Activated gamma-delta T cell treated with Interleukin-2 at 50 U/mL for 16 hours (primary cell): ENCODE data around the gene PEAK3.
"Not testable (repeated sequence)": the region's sequence is repeated elsewhere in the genome, so short reads cannot be mapped to it uniquely, and the experiment has no call there.

Experiments used
- DNase-seq: peaks from one replicate; pipeline ENCODE4 v3.0.0-alpha.2; 2020

The PEAK3 gene

DNA sequence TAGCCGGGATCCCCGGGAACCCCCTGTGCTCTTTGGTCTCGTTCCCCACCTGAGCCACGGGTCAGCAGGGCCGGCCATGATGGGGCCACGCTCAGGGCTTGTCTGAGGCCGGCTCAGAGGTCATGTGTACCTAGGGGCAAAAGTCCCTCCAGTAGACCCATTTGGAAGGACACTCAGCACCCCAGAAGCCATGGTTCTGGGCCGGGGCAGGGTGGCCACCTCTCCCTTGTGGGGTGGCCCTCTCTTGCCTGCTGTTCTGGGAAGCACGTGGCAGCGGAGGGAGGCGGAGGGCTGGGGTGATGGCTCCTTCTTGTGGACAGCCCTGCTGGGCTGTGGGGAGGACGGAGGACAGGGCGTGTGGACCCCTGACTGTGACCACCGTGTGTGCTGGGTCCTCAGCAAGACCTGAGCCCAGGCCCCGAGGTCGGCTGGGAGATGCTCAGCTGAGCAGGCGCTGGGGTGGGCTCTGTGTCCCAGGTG, 6.4 kb upstream of the PEAK3 start:
- no peak for DNase-seq

DNA sequence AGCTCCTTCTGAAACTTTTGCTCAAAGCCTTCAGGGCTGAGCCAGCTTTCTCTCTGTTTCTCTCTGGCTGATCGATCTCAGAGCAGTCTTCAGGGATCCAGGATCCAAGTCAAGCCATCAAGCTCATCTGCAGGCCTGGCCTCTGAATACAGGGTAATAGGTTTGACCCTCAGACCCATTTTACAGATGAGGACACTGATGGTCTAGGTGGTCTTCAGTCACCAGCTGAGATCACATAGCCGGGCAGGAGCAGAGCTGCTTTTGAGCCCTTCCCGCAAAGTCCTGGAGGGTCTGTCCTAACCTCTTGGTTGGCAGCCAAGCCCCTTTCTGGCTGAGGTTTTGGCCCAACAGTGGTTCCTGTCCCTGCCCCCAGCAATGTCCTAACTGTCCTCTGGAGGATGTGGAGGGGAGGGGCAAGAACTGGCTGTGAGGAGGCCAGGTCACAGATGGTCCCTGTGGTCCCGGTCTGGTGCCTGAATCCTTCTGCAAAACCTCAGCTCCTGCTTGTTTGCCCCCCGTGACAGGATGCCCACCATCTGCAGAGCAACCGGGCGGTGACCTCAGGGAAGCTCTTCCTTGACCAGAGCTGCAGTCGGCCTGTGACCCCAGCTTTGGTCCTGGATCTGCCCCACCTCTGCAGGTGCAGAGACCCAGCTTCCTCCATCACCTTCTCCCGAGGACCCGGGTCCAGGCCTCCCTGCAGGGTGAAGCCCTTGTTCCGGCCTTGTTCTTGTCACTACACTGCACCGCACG, 5.8 kb upstream of the PEAK3 start:
- DNase-seq: no peak

DNA sequence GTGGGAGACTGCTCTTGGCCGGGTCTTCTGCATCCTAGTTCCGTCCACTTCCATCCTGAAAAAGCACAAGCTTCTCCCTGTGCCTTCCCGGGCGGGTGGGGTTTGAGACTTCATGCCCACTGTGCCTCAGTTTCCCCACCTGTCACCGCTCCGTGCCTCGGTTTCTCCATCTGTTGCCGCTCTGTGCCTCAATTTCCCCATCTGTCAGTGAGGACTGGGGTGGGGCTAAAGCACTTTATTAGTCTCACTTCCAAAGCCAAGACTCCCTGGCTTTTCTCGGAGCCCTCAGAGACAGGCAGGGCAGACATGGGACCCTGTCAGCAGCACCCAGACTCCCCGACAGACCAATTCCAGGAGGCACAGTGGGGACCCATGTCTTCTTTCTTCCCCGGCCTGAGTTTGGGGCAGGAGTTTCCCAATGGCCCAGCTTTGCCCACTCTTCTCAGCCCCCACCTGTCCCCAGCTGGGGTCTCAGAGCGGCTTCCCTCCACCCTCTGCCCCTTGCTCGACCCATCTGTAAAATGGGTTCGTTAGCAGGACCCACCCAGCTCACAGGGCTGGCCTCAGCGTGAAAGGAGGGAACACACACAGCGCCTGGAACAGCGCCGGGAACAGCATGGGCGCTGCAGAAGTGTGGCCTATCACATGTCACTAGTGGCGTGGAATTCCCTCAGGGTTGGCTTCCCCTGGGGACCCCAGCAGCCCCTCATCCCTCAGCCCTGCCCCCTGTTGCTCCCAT, 4.6 kb upstream of the PEAK3 start:
- no peak for DNase-seq

DNA sequence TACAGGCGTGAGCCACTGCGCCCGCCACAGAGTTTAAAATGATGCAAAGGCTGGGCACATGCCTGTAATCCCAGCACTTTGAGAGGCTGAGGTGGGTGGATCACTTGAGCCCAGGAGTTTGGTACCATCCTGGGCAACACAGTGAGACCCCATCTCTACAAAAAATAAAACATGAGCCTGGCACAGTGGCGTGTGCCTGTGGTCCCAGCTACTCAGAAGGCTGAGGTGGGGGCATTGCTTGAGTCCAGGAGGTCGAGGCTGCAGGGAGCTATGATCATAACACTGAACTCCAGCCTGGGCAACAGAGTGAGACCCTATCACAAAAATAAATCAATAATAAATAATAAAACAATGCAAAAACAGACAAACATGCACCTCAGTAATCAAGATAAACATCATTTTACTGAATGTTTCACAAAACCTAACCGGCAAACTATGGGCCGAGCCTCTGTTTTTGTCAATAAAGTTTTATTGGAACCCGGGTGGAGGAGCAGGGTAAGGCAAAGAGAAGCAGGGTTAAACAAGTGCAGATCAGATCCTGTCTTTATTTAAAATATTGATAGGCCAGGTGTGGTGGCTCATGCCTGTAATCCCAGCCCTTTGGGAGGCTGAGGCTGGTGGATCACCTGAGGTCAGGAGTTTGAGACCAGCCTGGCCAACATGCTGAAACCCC, 2.0 kb upstream of the PEAK3 start:
- DNase-seq: no peak

DNA sequence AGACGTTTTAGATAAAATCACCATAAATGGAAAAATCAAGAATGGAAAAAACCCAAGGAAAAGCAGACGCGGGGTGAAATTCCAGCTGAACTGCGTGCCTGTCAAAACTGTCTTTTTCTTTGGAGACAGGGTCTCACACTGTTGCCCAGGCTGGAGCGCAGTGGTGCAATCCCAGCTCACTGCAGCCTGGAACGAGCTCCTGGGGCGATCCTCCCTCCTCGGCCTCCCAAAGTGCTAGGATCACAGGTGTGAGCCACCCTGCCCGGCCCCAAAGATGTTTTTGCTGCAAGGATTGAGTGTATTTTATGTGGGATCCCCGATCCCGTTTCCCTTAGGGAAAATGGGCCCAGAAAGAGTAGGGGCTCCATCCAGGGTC, 875 bp upstream of the PEAK3 start:
- DNase-seq: no peak

DNA sequence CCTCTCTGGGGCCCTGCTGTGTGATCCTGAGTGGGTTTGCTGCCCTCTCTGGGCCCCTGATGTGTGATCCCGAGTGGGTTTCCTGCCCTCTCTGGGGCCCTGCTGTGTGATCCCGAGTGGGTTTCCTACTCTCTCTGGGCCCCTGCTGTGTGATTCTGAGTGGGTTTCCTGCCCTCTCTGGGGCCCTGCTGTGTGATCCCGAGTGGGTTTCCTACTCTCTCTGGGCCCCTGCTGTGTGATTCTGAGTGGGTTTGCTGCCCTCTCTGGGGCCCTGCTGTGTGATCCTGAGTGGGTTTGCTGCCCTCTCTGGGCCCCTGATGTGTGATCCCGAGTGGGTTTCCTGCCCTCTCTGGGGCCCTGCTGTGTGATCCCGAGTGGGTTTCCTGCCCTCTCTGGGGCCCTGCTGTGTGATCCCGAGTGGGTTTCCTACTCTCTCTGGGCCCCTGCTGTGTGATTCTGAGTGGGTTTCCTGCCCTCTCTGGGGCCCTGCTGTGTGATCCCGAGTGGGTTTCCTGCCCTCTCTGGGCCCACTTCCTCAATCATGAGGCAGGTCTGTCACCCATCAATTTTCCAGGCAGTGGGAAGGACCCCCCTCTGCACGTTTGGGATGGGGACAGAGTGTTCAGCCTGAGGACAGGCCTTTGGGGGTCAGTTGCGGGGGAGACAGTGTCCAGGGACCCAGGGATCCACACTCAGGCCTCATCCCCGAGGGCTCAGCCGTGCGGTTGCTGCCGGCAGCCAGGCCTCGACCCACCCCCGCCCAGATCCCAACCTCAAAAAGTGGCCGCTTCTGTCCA, 512 bp downstream of the PEAK3 start:
- not testable (repeated sequence) for DNase-seq

DNA sequence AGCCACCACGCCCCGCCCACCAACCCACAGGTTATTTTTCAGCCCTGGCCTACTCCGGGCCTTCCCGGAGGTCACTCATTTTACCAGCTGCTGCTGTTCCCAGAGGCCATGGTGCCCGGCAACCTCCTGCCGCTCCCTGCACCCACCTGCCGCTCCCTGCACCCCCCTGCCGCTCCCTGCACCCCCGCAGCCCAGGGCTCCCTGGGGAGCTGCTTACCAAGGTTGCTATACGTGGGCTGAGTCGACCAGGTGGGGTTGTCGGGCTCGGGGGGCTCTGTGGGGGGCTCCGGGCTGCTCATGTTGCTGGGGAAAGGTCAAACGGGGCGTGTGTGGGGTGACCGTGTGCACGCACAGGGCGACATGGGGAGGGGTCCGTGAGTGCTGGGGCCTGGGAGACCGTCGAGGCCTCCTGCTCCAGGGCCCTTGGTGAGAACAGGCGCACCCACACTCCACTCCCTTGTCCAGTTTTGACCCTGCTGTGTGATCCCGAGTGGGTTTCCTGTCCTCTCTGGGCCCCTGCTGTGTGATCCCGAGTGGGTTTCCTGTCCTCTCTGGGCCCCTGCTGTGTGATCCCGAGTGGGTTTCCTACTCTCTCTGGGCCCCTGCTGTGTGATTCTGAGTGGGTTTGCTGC, 1.2 kb downstream of the PEAK3 start:
- no peak for DNase-seq

DNA sequence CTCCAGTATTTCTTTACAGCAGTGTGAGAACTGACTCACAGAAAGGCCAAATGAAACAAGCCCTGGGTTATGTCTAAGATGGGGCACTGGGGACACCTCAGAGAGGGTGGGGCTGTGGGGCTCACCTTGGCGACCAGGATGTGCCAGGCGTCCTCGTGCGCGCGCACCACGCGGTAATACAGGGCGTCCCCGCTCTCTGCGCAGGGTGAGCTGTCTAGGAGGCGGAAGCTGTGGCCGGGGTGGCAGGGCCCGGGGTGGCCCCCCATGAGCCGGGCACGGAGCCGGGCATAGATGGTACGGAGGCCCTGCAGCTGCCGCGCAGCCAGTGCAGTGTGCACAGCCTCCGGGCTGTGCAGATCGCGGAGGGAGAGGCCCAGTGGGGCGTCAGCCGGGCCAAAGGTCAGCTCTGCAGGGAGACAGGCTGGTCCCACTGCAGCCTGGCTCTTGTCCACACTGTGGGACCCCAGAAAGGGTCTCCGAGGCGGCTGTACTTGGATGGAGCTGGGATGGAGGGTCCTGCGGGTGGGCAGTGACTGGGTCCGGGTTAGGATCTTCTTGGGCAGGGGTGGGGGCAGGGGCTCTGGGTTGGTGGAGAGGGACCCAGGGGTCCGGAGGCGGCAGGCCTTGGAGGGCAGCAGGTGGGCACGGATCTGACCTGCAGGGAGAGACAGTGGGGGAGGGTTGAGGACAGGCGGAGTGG, 3.4 kb downstream of the PEAK3 start:
- DNase-seq: no peak

DNA sequence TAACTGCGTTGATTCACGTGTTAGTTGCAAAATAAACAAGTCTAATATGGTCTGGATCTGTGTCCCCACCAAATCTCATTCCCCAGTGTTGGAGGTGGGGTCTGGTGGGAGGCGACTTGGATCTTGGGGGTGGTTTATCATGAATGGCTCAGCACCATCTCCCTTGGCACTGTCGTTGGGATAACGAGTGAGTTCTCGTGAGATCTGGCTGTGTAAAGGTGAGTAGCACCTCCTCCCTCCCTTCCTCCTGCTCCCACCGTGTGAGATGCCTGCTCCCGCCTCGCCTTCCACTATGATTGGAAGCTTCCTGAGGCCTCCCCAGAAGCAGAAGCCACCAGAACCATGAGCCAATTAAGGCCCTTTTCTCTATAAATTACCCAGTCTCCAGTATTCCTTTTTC, 4.8 kb downstream of the PEAK3 start:
- DNase-seq: no peak

DNA sequence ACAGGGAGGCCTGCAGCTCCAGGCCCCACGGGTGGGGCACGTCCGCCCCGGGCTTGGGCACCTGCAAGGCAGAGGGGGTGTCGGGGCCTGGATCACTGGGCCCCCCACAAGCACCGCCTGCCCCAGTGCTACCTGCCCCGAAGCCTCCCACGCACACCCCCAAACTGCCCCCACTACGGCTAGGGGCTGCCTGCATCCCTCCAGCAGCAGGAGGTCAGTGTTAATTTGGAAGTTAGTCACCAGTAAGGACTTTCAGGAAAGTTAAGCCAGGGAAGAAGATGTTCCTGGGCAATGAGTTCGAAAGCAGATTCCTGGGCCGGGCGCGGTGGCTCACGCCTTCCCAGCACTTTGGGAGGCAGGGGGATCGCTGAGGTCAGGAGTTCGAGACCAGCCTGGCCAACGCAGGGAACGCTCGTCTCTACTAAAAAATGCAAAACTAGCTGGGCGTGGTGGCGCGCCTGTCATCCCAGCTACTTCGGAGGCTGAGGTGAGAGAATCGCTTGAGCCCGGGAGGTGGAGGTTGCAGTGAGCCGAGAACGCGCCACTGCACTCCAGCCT, 5.5 kb downstream of the PEAK3 start:
- DNase-seq: no peak

DNA sequence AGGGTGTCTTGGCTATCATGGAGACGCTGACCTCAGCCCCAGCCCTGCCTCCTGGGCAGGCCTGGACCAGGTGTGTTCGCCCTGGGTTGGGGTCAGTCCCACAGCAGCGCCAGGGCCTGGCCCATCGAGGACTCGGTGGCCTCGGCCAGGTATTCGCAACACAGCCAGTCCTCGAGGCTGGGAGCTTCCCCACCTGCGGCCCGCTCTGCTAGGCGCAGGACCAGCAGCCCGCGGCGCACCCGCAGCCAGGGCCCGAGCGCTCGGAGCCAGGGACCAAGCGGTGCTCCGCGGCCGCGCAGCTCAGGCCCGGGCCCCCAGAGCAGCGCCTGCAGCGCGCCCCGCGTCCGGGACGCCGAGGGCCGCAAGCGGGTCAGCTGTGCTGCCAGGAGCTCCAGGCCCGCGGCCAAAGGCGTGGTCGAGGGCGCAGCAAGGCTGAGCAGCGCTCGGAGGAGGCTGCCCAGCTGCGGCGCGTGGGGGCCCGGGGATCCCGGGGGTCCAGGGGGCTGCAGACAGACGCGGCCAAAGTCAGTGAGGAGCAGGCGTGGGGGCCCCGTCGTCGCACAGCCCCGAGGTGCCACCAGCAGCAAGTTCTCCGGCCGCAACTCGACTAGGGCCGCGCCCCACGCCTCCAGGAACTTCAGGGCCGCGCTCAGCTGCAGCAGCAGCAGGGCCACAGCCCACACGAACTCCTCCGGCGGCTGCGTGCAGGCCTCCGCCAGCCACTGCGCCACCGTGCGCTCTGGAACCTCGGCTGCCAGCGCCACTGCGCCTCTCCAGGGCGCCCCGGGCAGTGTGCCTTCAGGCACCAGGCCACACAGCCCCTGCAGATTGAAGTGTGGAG, 6.2 kb downstream of the PEAK3 start:
- DNase-seq: no peak

DNA sequence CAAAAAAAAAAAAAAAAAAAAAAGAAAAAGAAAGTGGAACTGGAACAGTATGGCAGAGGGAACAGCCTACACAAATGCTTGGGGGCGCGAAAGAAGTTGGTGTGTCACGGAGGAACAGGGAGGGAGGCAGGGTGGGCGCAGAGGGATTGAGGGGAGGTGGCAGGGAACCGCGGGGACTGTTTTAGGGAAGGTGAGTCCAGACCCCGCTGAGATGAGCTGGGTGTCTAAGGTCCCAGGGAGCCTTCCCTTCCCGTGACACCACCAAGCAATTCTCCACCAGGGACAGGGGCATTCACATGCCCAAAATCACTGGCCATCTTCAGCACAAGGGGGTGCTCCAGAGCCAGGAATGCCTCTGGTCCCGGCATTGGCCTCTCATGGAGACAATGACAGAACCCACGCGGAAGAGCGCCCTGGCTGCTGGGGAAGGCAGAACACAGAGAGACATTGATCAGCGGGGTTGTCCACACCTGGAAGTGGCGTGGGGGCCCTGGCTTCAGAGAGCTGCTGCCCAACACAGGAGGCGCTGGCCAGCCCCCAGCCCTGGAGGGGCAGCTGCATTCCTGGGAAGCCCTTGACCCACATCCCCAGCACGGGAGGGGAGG, 6.9 kb downstream of the PEAK3 start:
- peak; percentile 42 for DNase-seq

DNA sequence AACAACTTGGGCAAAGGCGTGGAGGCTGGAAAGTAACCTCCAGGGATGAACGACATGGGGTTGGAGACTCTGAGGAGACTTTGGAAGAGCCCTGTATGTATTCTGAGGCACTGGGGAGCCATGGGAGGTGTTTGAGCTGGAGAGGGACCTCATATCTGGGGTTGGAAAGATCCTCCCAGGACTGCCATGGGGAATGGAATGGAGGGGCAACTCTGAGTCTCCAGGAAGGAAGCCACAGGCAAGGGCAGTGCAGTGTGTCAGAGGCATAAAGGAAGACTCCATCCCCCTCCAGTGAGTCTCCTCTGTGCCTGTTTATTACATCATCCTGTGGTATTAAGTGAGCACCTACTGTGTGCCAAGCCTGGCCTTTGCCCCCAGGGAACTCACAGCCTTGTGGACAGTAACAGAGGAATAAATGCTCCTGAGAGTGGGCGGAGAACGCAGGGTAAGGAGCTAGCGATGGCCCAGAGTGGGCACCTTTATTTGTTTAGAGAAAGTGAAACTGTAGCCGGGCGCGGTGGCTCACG, 7.7 kb downstream of the PEAK3 start:
- DNase-seq: no peak

DNA sequence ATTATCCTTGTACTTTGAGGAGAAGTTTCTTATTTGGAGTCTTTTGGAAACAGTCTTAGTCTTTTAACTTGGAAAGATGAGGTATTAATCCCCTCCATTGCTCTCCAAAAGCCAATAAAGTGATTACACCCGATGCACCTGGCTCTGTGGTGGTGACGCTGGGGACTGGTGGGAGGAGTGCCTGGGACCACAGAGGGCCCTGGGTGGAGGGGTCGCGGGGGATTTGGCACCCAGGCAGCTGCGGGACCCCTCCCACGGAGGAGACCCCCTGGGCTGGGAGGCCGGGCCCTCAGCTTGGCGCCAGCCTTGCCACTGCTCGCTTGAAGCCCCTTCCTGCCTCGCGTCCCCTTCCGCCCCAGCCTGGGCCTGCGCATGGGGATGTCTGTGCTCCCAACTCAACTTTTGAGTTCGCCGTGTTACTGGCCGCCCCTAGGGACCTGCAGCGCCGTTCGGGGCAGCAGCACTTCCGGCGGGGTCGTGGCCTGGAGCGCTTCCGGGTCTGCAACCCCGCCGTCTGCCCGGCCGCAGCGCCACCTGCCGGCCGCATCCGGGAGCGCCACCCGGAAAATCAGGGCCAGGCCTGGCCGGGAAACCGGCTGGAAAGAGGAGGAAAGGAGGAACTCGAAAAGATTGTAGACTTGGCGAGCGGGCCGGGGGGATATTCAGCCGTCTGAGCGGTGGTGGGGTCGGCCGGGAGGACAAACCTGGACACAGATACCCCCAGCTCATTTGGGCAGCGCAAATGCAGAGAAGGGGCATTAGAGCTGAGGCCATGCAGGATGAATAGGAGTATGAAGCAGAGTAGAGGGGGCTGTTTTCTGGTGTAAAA, 8.4 kb downstream of the PEAK3 start:
- DNase-seq: peak; percentile 74

DNA sequence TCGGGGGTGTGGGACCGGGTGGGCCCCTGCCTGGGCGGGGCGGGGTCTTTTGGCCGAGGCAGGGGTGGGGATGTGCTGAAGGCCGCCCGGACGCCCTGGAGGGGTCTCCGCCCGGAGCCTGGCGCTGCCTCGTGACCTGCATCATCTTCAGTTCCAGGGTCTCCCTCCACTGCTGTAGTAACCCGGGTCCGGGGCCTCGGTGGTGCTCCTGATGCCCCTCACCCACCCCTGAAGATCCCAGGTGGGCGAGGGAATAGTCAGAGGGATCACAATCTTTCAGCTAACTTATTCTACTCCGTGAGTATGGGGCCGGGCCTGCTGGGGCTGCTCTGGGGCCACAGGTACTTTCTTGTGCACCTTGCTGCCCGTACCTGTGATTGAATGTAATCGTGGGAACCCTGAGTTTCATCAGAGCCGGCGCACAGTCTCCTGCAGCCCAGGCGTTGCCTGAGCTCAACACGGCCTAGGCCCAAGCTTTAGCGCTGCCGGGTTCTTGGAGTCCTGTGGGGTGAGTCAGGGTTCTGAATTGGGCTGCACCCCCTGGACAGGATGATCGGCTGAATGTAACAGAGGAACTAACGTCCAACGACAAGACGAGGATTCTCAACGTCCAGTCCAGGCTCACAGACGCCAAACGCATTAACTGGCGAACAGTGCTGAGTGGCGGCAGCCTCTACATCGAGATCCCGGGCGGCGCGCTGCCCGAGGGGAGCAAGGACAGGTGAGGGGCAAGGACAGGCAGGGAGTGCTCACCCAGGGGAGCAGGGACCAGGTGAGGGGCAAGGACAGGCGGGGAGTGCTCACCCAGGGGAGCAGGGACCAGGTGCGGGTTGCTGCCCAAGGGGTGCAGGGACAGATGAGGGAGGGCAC, 10.5 kb downstream of the PEAK3 start:
- DNase-seq: peak; percentile 21

DNA sequence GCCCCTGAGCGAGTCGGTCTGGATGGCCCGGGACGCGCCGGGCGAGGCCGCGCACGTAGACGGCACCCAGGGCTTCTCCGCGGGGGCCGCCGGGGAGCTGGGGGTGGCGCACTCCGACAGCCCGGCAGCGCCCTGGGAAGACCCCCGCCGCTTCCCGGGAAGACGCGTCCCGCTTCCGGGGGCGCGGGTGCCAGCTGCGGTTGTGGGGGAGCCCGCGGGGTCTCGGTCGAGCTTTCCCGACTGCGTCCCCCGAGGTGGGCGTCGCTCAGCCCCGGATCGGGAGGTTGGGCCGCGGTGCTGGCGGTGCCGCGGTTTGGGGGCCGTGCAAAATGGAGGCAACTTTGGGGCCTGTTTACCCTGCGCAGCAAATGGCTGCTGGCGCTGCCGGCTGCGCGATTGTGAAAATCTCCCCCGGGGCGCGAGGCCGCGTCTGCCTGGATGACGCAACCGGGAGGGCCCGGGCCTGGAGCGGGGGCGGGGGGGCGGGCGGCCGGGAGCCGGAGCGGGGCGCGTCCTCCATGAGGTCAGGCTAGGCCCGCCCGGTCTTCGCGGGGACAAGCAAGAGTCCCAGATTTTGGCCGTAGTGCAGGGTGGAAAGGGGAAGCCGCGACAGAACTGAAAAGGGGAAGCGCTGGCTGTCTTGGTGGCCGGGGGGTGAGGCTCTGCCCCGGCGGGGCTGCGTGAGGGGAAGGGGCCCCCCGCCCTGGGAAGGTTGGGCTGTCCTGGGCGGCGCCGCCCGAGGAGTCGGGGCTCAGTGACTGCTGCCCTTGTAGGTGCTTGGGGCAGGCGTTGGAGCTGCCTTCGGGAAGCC, 11.3 kb downstream of the PEAK3 start:
- peak; percentile 62 for DNase-seq

DNA sequence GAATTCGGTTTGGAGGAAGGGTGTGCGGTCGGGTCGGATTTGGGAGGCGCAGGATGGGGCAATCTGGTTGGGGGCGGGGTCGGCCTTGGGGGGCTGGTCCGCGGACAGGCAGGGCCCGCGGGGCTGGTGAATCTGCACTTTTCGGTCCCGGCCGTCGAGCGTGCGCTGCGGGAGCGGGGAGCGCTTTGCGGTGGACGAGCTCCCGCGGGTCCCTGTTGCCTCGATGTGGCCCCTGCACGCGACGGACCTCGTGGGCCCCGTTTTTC, 11.9 kb downstream of the PEAK3 start:
- peak; percentile 40 for DNase-seq
